H54 (cell line): ENCODE measurements around the gene TMEM200B.

ENCODE experiments used
- DNase-seq: peaks from one replicate; pipeline ENCODE4 v3.0.0; 2011; ENCODE audit warnings: low spot score, mixed read lengths; ENCODE audit not compliant: insufficient read length
- FAIRE-seq: peaks from 3 replicates; lab custom pipeline; 2011; peaks lifted over from hg19 to GRCh38; lab: Jason Lieb, UNC
- POLR2A ChIP-seq: IDR thresholded peaks from 2 replicates; pipeline ENCODE4 v1.6.1; 2011; ENCODE audit warnings: low read depth, mild to moderate bottlenecking, low read length

TMEM200B gene

DNA sequence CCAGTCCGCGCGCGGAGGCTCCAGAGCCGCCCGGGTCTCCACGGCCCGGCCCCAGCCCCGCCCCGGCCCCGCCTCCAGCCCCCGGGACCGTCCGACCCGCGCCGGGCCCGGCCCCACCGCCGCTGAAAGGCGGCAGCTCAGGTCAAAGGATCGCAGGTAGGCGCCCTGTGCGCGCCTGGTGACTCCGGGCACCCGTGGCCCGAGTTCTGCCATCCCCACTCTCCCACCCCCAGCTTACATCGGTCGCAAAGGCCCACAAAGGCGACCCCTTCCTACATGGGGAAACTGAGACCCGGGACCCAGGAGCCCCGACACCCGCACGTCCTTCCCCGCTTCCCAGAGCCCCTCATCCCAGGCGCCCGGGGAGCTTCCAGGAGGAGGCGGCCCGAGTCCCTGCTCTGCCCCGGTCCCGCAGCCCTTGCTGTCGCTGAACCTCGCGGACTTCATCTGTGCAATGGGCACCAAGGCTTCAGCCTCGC is at the start of gene TMEM200B:
Gene TMEM200B (minus strand): TSS at position 17 of the 479 bp plus-strand sequence. CDS start 2,075 bp downstream, outside the sequence.
- FAIRE-seq (no peak), DNase-seq (no peak)
- TF ChIP-seq POLR2A = no peak

GRCh38 chr1:29172415-29172939 is 48.8 kb upstream of the TMEM200B start:
- FAIRE-seq (no peak), DNase-seq (no peak)
- TF ChIP-seq POLR2A = no peak

DNA sequence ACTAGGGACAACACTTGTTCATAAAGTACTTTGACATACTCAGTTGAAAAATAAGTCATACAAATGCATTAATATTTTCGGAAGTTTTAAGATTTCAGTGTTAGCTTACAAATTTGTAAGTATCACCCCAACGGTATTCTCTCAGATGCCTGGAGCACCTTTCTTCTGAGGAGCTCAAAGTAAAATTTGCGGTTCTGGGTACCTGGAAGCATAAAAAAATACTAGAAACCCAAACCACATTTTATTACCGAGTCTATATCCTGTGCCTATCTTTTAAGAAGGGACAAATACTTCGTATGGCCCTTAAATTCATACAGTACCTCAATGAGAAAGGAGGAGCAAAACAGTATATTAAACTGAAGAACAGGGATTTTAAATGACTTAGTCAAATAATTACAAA is 47.8 kb upstream of the TMEM200B start:
- TF ChIP-seq POLR2A = no peak
- no peak for FAIRE-seq
- no peak for DNase-seq

GRCh38 chr1:29171089-29171488 is 47.4 kb upstream of the TMEM200B start:
- DNase-seq (no peak), FAIRE-seq (no peak)

DNA sequence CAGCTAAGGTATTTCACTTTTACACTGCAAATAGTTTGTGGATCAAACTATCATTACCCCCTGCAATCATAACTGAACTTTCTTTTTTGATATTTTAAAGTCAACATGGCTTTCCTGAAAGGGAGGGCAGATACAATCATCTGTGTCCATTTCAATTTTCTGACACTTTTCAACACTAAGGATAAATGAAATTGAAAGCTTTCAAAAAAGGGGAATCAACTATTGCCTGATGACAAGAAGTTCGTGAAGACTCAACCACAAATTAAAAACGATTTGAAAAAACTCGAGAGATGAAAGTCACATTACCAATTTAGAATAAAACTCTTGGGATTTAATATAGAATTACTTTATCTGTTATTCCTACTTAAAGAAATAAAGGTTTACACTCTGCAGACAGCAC is 46.3 kb upstream of the TMEM200B start:
- DNase-seq (no peak), FAIRE-seq (no peak)
- TF ChIP-seq POLR2A = no peak

More at GRCh38 chr1:29171089-29171488, 47.4 kb upstream of the TMEM200B start:
- TF ChIP-seq POLR2A = no peak

- no peak for FAIRE-seq
- no peak for TF ChIP-seq POLR2A
- DNase-seq = no peak
These were observed 44.2 kb upstream of the TMEM200B start for GRCh38 chr1:29167904-29168303.

DNA sequence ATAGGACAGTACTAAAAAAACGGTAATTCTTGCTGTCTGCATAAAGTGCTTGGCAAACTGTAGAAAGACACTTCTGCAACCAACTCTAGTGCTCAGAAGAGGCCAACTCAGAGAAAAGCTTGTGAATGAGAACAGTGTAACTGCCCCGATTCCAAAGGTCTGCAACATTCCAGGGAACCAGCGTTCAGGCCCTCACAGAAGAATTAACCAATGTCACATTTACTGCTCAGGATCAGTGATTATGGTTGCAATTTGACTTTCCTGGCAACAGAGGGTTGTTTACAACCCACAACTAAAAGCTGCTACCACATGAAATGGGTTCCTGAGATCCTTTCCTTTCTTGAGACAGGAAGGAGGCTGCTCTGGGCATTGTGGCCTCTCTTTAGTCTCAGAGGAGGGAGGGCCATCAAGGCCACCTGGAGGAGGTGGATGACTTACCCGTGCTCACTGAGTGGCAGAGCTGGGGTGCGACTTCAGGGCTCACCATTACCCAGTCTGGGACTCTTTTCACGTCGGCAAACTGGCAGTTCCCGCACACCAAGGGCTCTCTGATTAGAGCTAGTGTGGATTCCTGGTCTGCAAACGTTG is 42.7 kb upstream of the TMEM200B start:
- DNase-seq = no peak

GRCh38 chr1:29164588-29164987 is 40.9 kb upstream of the TMEM200B start:
- FAIRE-seq = no peak
- no peak for DNase-seq
- no peak for TF ChIP-seq POLR2A

More for the DNA sequence above, 42.7 kb upstream of the TMEM200B start:
- no peak for TF ChIP-seq POLR2A
- no peak for FAIRE-seq

DNA sequence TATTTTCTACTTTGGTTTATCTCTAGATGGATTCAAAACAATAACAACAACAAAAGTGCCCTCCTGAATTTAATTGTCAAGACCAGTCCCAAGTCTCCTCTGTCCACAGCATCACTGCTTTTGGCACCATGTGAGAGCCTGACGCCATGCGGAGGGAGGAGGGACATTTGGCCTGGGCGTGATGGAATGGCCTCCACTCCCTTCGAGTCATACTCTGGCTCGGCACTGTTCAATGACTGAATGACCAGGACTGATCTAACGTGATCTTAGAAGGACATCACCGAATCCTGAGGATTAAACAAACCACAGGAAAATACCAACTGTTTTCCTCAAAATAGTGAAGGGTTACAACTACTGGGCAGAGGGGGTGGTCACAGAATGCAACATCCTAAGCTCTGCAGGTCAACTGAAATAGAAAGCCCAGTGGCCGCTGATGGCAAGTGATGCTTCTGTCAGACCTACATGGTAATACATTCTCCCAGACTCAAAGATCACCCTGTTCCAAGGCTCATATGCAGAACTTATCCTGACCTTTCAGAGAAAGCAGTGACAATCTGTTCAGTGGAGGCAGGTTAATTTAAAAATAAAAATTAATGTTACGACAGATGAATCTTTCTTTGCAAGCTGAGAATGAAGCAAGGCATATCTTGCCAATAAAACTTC is 38.9 kb upstream of the TMEM200B start:
- no peak for FAIRE-seq
- no peak for DNase-seq
- no peak for TF ChIP-seq POLR2A

GRCh38 chr1:29162025-29162424 is 38.3 kb upstream of the TMEM200B start:
- no peak for FAIRE-seq
- TF ChIP-seq POLR2A = no peak
- no peak for DNase-seq

DNA sequence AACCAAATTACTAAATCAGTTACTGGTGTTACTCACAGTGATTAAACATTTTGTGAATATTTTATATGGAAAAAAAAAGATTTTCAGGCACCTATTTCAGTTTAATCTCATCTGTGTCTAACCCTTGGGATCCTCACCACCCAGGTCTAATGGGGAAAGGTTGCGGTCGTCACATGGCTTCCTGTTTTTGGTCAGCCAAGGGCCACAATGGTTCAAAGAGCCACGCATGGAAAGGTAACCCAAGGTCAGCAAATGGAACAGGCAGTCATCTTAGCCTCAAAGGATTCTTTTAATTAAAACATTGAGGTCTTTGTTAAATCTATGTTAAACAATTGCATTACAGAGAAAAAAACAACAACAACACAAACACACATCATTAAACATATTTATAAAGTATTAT is 36.1 kb upstream of the TMEM200B start:
- FAIRE-seq (no peak), DNase-seq (no peak)
- TF ChIP-seq POLR2A = no peak

- DNase-seq = no peak
- no peak for FAIRE-seq
- TF ChIP-seq POLR2A = no peak
These were observed 33.5 kb upstream of the TMEM200B start for GRCh38 chr1:29157269-29157601.

GRCh38 chr1:29156543-29157268 is 33.0 kb upstream of the TMEM200B start:
- no peak for TF ChIP-seq POLR2A
- no peak for FAIRE-seq
- DNase-seq = no peak
